HFF-Myc (cell line): Measurements from ENCODE around the gene MCAT.
"Not testable (repeated sequence)": the region's sequence is repeated elsewhere in the genome, so short reads cannot be mapped to it uniquely, and the experiment has no call there.

ENCODE experiments used
- DNase-seq: peaks from one replicate; pipeline ENCODE4 v3.0.0-alpha.2; 2011; ENCODE audit warnings: low read depth; ENCODE audit errors: extremely low read depth
- H3K4me3 ChIP-seq: replicated peaks from 2 replicates; pipeline ENCODE4 v1.5.1; 2011; ENCODE audit warnings: low read depth, mild to moderate bottlenecking, control low read depth, low read length
- TF ChIP-seq, protein P1 (sequence below): IDR thresholded peaks from 2 replicates; pipeline ENCODE4 v1.5.1; 2012; ENCODE audit warnings: mild to moderate bottlenecking, low read depth, low read length, control low read depth; ENCODE audit errors: missing control alignments

The MCAT gene

GRCh38 chr22:43148581-43148980 lies 5.4 kb upstream of the MCAT start:
- TF ChIP-seq, protein P1, sequence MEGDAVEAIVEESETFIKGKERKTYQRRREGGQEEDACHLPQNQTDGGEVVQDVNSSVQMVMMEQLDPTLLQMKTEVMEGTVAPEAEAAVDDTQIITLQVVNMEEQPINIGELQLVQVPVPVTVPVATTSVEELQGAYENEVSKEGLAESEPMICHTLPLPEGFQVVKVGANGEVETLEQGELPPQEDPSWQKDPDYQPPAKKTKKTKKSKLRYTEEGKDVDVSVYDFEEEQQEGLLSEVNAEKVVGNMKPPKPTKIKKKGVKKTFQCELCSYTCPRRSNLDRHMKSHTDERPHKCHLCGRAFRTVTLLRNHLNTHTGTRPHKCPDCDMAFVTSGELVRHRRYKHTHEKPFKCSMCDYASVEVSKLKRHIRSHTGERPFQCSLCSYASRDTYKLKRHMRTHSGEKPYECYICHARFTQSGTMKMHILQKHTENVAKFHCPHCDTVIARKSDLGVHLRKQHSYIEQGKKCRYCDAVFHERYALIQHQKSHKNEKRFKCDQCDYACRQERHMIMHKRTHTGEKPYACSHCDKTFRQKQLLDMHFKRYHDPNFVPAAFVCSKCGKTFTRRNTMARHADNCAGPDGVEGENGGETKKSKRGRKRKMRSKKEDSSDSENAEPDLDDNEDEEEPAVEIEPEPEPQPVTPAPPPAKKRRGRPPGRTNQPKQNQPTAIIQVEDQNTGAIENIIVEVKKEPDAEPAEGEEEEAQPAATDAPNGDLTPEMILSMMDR = no peak
- no peak for DNase-seq
- no peak overlapping the region for H3K4me3 ChIP-seq

- TF ChIP-seq, protein P1 = no peak
- DNase-seq = no peak
- no peak overlapping the region for H3K4me3 ChIP-seq
Measured at GRCh38 chr22:43147821-43148220, 4.6 kb upstream of the MCAT start.

GRCh38 chr22:43146332-43146731 lies 3.1 kb upstream of the MCAT start:
- DNase-seq, H3K4me3 ChIP-seq: not testable (repeated sequence)

- DNase-seq, H3K4me3 ChIP-seq: not testable (repeated sequence)
Measured at GRCh38 chr22:43145371-43145770, 2.2 kb upstream of the MCAT start.

DNA sequence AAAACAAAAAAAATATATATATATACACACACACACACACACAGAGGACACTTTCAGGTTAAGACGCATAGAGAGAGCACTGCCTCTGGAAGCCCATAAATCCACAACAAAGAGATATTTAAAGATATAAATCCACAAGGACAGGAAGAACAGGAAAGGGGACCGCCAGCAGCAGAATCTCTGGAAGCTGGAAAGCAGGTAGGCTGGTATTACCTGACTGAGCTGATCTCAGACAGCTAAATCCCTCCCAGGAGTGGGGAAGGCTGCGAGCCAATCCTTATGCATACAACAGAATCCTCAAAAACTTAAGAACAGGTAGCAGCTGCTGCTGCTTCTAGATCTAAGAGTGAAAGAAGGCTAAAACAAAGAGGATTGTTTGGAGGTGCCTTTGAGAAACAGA lies 1.8 kb upstream of the MCAT start:
- no peak overlapping the region for H3K4me3 ChIP-seq
- TF ChIP-seq, protein P1 = no peak
- no peak for DNase-seq

DNA sequence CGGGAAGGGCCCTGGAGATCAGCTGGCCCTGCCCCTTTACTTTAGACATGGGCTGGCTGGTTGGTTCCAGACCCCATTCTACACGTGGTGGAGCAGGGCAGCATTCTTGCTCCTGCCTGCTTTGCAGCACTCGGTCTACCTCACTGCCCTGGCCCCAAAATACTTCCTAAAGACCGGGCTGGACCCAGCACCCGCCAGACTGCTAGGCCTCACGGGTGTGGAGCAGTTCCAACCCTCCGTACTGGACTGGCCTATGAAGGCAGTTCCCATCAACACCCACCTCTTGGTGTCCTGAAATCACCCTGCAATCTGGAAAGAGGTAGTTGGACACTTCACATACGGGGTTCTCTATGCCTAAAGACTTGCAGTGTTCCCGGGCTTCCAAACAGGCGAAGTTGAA lies 6.4 kb downstream of the MCAT start:
- TF ChIP-seq, protein P1 = no peak
- no peak for DNase-seq
- no peak overlapping the region for H3K4me3 ChIP-seq

DNA sequence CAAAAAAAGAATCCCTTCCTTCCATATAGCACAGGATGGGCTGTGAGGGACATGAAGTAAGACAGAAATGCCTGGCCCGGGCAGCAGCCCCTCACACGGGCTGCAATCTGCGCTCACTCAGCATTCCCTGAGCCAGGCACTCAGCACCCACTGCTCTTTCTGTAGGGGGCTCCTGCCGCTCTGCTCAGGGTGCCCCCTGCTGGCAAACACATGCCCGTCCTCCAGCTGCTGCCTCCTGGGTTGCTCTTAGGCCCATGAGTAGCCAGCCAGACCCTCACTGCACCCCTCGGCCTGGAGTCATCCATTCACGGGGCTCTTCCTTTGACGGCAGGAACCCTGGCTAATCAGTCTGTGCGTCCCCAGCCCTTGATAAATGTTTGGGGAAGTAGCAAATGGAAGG lies 6.9 kb downstream of the MCAT start:
- H3K4me3 ChIP-seq = no peak overlapping the region
- TF ChIP-seq, protein P1 = peak; percentile 76
- no peak for DNase-seq

DNA sequence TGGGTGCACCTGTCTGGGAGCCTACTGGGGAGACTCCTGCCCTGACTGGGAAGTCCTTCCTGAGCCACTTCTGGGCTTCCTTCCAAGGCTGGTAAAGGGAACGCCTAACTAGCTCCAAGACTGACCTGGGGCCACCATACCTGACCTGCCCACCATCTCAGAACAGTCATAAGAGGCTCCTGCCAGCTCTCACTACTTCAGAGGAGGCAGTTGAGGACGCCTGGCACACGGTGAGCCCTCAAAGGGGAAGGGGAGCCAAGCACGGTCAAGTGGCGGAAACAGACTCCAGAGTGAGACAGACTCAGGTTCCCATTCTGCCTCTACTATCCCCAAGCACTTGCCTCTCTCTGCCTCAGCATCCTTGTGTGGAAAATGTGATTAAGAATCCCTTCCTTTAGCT lies 7.6 kb downstream of the MCAT start:
- H3K4me3 ChIP-seq = no peak overlapping the region
- DNase-seq = no peak
- TF ChIP-seq, protein P1 = no peak
